K562 (cell line): ENCODE measurements around the gene NDOR1. TPM values are rescaled to one million over a fixed set of nuclear protein-coding genes. Genes with fewer than 3 reads are reported as not detected.

Experiments used
- CBFA2T2 ChIP-seq: fragments of 450-650 bp; conservative IDR thresholded peaks from 2 replicates; pipeline ENCODE4 v1.6.1; 2017; ENCODE audit warnings: mild to moderate bottlenecking
- CHD1 ChIP-seq: fragments of 200-600 bp; sonication (generic); IDR thresholded peaks from one replicate; pipeline ENCODE4 v1.6.1; 2012; ENCODE audit warnings: mild to moderate bottlenecking, moderate library complexity, low read length, inconsistent platforms
- ESRRB ChIP-seq: fragments of 250-450 bp; sonication (Bioruptor Pico); IDR thresholded peaks from 2 replicates; pipeline ENCODE4 v1.5.0; 2020; ENCODE audit warnings: mild to moderate bottlenecking, moderate library complexity, borderline replicate concordance
- FOS ChIP-seq: IDR thresholded peaks from 3 replicates; pipeline ENCODE4 v1.6.1; 2011; ENCODE audit not compliant: insufficient read length; ENCODE audit errors: extremely low read depth
- FOXK2 ChIP-seq, 2 experiments: fragments of 450-650 bp; IDR thresholded peaks in 1 of 2; conservative IDR thresholded peaks in 1 of 2; 2 replicates each; pipeline ENCODE4 v1.6.1; 2016; ENCODE audit warnings: low read depth in 2 of 2, mild to moderate bottlenecking in 1 of 2
- JUND ChIP-seq, 2 experiments: IDR thresholded peaks; 2 replicates in 1 of 2; 3 replicates in 1 of 2; pipeline ENCODE4 v1.6.1; 2011; ENCODE audit warnings: borderline replicate concordance in 2 of 2, low read depth in 2 of 2, low read length in 2 of 2, improper control_type of control experiment in 1 of 2, missing biosample characterization in 1 of 2, missing genetic modification characterization in 1 of 2, missing genetic modification reagents in 1 of 2
- NEUROD1 ChIP-seq: fragments of 150-350 bp; IDR thresholded peaks from 2 replicates; pipeline ENCODE4 v1.6.1; 2014; ENCODE audit warnings: borderline replicate concordance, low read length, low read depth; ENCODE audit not compliant: partially characterized antibody
- POLR3G ChIP-seq: IDR thresholded peaks from 2 replicates; pipeline ENCODE4 v1.6.1; 2011; ENCODE audit not compliant: insufficient read length, insufficient replicate concordance; ENCODE audit errors: extremely low read depth
- RBBP5 ChIP-seq: fragments of 200-600 bp; sonication (generic); IDR thresholded peaks from 2 replicates; pipeline ENCODE4 v1.6.1; 2012; ENCODE audit warnings: borderline replicate concordance, mild to moderate bottlenecking, low read length, control low read depth, inconsistent platforms; ENCODE audit not compliant: insufficient read depth, poor library complexity, severe bottlenecking
- RNF2 ChIP-seq: sonication (generic); IDR thresholded peaks from 2 replicates; pipeline ENCODE4 v1.6.1; 2016
- SIN3B ChIP-seq: fragments of 450-650 bp; IDR thresholded peaks from 2 replicates; pipeline ENCODE4 v1.6.1; 2017; ENCODE audit warnings: low read depth, mild to moderate bottlenecking, moderate library complexity
- SIX5 ChIP-seq, 2 experiments: IDR thresholded peaks; 2 replicates each; pipeline ENCODE4 v1.6.1; 2011; ENCODE audit warnings: low read length in 2 of 2, borderline replicate concordance in 1 of 2, low read depth in 1 of 2, mild to moderate bottlenecking in 1 of 2, moderate library complexity in 1 of 2; ENCODE audit not compliant: insufficient read depth in 1 of 2
- SMARCA4 ChIP-seq: fragments of 450-650 bp; IDR thresholded peaks from 2 replicates; pipeline ENCODE4 v1.6.1; 2016
- TARDBP ChIP-seq: fragments of 450-650 bp; IDR thresholded peaks from 2 replicates; pipeline ENCODE4 v1.6.1; 2016
- ZFPM2 ChIP-seq: fragments of 250-450 bp; sonication (Bioruptor Pico); IDR thresholded peaks from 2 replicates; pipeline ENCODE4 v1.5.1; 2022; ENCODE audit warnings: mild to moderate bottlenecking
- ZNF23 ChIP-seq: fragments of 250-450 bp; sonication (Bioruptor Pico); IDR thresholded peaks from 2 replicates; pipeline ENCODE4 v1.4.0; 2020; ENCODE audit warnings: mild to moderate bottlenecking
- ZNF316 ChIP-seq: fragments of 450-650 bp; IDR thresholded peaks from 2 replicates; pipeline ENCODE4 v1.6.1; 2016
- ZNF354B ChIP-seq: fragments of 250-450 bp; sonication (Bioruptor Pico); IDR thresholded peaks from 2 replicates; pipeline ENCODE4 v1.4.0; 2020
- ZNF764 ChIP-seq: fragments of 250-450 bp; sonication (Bioruptor Pico); IDR thresholded peaks from 2 replicates; pipeline ENCODE4 v1.4.0; 2020; ENCODE audit warnings: low read depth, mild to moderate bottlenecking, moderate library complexity
- polyA plus RNA-seq, 8 experiments: library from polyadenylated mRNA; depleted of rRNA in 4 of 8; stranded (reverse) in 5 of 8; unstranded in 3 of 8; fragments of >200 nt; fragmentation: Nextera tagmentation in 2 of 8; fragmentation: Illumina TruSeq in 1 of 8; extraction: Ambion mirVana in 2 of 8; extraction: Trizol in 1 of 8; gene quantifications; 2 replicates each; pipeline versions ENCODE4 v1.2.1 to v1.2.3, GENCODE V29; 2011 to 2014; ENCODE audit warnings: inconsistent platforms in 1 of 8, missing spikeins in 1 of 8
- total RNA-seq, 7 experiments: library from RNA; depleted of rRNA in 6 of 7; stranded (reverse); fragments of >200 nt in 6 of 7; fragmentation: Illumina TruSeq in 2 of 7; extraction: Trizol in 2 of 7; gene quantifications; 2 replicates each; pipeline versions ENCODE4 v1.2.1 to v1.2.3, GENCODE V29; 2011 to 2021; ENCODE audit warnings: low replicate concordance in 1 of 7
- TF ChIP-seq, protein P1 (sequence below): fragments of 250-450 bp; sonication (Bioruptor Pico); IDR thresholded peaks from 2 replicates; pipeline ENCODE4 v1.9.0; 2021; ENCODE audit warnings: mild to moderate bottlenecking, inconsistent platforms
- TF ChIP-seq, protein P2 (sequence below), 2 experiments: fragments of 450-650 bp; IDR thresholded peaks; 2 replicates each; pipeline ENCODE4 v1.6.1; 2016
- TF ChIP-seq, protein P3 (sequence below): fragments of 450-650 bp; conservative IDR thresholded peaks from 2 replicates; pipeline ENCODE4 v1.6.1; 2016; ENCODE audit warnings: missing genetic modification characterization, low read depth, mild to moderate bottlenecking, control low read depth, missing compliant biosample characterization

NDOR1 gene
- total and polyA plus RNA-seq, 9 of the 15 experiments (the other 6 are each of a cell fraction or from before 2014, with no cell fraction given), result 0.06 to 36.9 (median 6.9) TPM

DNA sequence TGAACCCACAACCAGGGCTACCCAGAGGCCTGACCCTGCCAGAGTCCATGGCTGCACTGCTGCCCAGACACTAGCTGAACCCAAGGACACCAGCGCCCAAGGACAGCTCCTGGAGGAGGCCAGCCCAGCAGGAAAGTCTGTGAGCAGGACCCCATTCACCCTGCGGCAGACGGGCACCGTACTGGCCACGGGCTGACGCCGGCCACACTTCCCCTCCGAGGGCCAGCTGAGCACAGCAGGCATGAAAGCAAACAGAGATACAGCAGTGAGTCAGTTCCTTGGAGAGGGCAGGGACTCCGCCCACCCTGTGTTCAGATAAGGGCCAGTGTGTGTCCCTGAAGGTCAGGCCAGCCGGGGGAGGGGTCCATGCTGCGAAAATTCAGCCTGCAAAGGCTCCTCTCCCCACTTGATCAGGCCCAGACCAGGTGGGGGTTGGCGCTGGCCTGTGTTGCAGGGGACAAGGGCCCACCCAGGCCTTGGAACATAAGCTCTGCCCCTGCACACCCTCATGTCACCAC is 13.3 kb downstream of the NDOR1 start (continued):
- no peak for TF ChIP-seq CHD1
- TF ChIP-seq ZFPM2 (CRISPR knock-in tag), result 0 out of 2 replicates have a peak, but pooled peaks have one; percentile 53
- peak; percentile 48 to 59; a peak in 3 of 4 replicates for TF ChIP-seq FOXK2 (conservative IDR thresholded peaks at IDR 0.05 in 1 of 2, IDR thresholded peaks at IDR 0.05 in 1 of 2; ENCODE audit: low read depth in 2 of 2)
- peak; percentile 43 for TF ChIP-seq CBFA2T2
- TF ChIP-seq POLR3G, result no peak
- peak; percentile 97 for TF ChIP-seq JUND (IDR thresholded peaks at IDR 0.05; ENCODE audit: borderline replicate concordance, low read depth, low read length)
- peak; percentile 93; the same call in 1 of the 3 replicates for TF ChIP-seq JUND (tag; IDR thresholded peaks at IDR 0.05; ENCODE audit: borderline replicate concordance, low read depth, low read length)
- peak; percentile 90 for TF ChIP-seq SMARCA4
- peak; percentile 33 for TF ChIP-seq ZNF316
- no peak for TF ChIP-seq SIN3B
- TF ChIP-seq RNF2, result peak; percentile 88
- TF ChIP-seq ESRRB (CRISPR knock-in tag), result no peak
- no peak for TF ChIP-seq SIX5 (IDR thresholded peaks at IDR 0.05; ENCODE audit: borderline replicate concordance in 1 of 2, insufficient read depth in 1 of 2, low read depth in 1 of 2, low read length in 2 of 2)
- TF ChIP-seq RBBP5, result peak; percentile 33
- TF ChIP-seq, protein P1, sequence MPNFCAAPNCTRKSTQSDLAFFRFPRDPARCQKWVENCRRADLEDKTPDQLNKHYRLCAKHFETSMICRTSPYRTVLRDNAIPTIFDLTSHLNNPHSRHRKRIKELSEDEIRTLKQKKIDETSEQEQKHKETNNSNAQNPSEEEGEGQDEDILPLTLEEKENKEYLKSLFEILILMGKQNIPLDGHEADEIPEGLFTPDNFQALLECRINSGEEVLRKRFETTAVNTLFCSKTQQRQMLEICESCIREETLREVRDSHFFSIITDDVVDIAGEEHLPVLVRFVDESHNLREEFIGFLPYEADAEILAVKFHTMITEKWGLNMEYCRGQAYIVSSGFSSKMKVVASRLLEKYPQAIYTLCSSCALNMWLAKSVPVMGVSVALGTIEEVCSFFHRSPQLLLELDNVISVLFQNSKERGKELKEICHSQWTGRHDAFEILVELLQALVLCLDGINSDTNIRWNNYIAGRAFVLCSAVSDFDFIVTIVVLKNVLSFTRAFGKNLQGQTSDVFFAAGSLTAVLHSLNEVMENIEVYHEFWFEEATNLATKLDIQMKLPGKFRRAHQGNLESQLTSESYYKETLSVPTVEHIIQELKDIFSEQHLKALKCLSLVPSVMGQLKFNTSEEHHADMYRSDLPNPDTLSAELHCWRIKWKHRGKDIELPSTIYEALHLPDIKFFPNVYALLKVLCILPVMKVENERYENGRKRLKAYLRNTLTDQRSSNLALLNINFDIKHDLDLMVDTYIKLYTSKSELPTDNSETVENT (CRISPR knock-in tag), result 0 out of 2 replicates have a peak, but pooled peaks have one; percentile 18
- no peak for TF ChIP-seq ZNF23 (CRISPR knock-in tag)
- 0 out of 2 replicates have a peak, but pooled peaks have one; percentile 36 for TF ChIP-seq ZNF764 (CRISPR knock-in tag)
- no peak for TF ChIP-seq ZNF354B (CRISPR knock-in tag)
- peak; percentile 36 for TF ChIP-seq FOS
- no peak for TF ChIP-seq TARDBP
- TF ChIP-seq, protein P2, sequence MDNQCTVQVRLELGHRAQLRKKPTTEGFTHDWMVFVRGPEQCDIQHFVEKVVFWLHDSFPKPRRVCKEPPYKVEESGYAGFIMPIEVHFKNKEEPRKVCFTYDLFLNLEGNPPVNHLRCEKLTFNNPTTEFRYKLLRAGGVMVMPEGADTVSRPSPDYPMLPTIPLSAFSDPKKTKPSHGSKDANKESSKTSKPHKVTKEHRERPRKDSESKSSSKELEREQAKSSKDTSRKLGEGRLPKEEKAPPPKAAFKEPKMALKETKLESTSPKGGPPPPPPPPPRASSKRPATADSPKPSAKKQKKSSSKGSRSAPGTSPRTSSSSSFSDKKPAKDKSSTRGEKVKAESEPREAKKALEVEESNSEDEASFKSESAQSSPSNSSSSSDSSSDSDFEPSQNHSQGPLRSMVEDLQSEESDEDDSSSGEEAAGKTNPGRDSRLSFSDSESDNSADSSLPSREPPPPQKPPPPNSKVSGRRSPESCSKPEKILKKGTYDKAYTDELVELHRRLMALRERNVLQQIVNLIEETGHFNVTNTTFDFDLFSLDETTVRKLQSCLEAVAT (IDR thresholded peaks at IDR 0.05), result no peak
- TF ChIP-seq NEUROD1, result peak; percentile 85
- TF ChIP-seq, protein P3, sequence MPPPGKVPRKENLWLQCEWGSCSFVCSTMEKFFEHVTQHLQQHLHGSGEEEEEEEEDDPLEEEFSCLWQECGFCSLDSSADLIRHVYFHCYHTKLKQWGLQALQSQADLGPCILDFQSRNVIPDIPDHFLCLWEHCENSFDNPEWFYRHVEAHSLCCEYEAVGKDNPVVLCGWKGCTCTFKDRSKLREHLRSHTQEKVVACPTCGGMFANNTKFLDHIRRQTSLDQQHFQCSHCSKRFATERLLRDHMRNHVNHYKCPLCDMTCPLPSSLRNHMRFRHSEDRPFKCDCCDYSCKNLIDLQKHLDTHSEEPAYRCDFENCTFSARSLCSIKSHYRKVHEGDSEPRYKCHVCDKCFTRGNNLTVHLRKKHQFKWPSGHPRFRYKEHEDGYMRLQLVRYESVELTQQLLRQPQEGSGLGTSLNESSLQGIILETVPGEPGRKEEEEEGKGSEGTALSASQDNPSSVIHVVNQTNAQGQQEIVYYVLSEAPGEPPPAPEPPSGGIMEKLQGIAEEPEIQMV (tag), result no peak
